Stomach (tissue), 4 donors: ENCODE measurements around the gene PCSK2.

ENCODE experiments used
- POLR2A ChIP-seq, 4 donors: fragments of 450-650 bp; IDR thresholded peaks; one replicate each; pipeline ENCODE4 v1.6.1; 2016; ENCODE audit warnings: antibody characterized with exemption in 4 of 4, control low read depth in 2 of 4, mild to moderate bottlenecking in 1 of 4, moderate library complexity in 1 of 4
- POLR2AphosphoS5 ChIP-seq, 3 donors: sonication (generic); formaldehyde crosslinking; IDR thresholded peaks; one replicate each; pipeline ENCODE4 v1.6.1; 2016; ENCODE audit warnings: antibody characterized with exemption in 3 of 3

DNA sequence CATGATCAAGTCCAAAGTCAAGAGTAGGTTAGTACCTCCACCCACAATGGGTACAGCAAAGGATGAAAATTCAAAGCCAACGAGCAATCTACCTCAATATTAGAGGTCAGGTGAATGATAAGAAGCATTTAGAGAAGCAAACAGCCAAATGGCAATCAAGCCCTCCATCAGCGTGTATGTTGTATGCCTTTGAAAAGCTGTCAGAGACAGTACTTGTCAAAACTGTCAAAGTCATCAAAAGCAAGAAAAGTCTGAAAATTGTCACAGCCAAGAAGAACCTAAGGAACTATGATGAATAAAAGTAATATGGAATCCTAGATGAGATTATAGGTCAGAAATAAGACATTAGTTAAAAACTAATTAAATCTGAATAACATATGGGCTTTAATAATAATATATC lies 99.3 kb downstream of the PCSK2 start:
- TF ChIP-seq POLR2A (IDR thresholded peaks at IDR 0.05), result no peak
- TF ChIP-seq POLR2AphosphoS5 (IDR thresholded peaks at IDR 0.05), result no peak
